ENCODE data around the gene ARFRP1.

DNA sequence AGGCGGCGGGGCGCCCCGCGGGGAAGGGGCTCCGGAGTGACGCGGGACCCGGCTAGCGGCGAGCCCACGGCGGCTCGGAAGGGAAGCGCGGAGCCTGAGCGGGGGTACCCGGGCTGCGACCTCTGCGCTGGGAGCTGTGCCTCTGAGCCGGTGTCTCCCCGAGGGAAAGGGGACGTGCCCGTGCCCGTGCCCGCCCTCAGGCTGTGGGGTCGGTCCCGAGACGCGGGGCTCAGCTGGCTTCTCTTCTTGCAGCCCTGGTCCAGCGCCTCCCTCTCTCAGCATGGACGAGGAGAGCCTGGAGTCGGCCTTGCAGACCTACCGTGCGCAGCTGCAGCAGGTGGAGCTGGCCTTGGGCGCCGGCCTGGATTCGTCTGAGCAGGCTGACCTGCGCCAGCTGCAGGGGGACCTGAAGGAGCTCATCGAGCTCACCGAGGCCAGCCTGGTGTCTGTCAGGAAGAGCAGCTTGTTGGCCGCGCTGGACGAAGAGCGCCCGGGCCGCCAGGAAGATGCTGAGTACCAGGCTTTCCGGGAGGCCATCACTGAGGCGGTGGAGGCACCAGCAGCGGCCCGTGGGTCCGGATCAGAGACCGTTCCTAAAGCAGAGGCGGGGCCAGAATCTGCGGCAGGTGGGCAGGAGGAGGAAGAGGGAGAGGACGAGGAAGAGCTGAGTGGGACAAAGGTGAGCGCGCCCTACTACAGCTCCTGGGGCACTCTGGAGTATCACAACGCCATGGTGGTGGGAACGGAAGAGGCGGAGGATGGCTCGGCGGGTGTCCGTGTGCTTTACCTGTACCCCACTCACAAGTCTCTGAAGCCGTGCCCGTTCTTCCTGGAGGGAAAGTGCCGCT, 749 bp upstream of the ARFRP1 start:
- TF ChIP-seq, protein P1, sequence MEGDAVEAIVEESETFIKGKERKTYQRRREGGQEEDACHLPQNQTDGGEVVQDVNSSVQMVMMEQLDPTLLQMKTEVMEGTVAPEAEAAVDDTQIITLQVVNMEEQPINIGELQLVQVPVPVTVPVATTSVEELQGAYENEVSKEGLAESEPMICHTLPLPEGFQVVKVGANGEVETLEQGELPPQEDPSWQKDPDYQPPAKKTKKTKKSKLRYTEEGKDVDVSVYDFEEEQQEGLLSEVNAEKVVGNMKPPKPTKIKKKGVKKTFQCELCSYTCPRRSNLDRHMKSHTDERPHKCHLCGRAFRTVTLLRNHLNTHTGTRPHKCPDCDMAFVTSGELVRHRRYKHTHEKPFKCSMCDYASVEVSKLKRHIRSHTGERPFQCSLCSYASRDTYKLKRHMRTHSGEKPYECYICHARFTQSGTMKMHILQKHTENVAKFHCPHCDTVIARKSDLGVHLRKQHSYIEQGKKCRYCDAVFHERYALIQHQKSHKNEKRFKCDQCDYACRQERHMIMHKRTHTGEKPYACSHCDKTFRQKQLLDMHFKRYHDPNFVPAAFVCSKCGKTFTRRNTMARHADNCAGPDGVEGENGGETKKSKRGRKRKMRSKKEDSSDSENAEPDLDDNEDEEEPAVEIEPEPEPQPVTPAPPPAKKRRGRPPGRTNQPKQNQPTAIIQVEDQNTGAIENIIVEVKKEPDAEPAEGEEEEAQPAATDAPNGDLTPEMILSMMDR (IDR thresholded peaks at IDR 0.05; ENCODE audit: insufficient read depth, low read length) = no peak
- TF ChIP-seq POLR2AphosphoS5 (IDR thresholded peaks at IDR 0.05; ENCODE audit: low read depth) (no peak), GABPA (IDR thresholded peaks at IDR 0.05; ENCODE audit: low read depth) (no peak), SPI1 (IDR thresholded peaks at IDR 0.05; ENCODE audit: borderline replicate concordance, low read depth) (no peak)
- TF ChIP-seq, protein P2, sequence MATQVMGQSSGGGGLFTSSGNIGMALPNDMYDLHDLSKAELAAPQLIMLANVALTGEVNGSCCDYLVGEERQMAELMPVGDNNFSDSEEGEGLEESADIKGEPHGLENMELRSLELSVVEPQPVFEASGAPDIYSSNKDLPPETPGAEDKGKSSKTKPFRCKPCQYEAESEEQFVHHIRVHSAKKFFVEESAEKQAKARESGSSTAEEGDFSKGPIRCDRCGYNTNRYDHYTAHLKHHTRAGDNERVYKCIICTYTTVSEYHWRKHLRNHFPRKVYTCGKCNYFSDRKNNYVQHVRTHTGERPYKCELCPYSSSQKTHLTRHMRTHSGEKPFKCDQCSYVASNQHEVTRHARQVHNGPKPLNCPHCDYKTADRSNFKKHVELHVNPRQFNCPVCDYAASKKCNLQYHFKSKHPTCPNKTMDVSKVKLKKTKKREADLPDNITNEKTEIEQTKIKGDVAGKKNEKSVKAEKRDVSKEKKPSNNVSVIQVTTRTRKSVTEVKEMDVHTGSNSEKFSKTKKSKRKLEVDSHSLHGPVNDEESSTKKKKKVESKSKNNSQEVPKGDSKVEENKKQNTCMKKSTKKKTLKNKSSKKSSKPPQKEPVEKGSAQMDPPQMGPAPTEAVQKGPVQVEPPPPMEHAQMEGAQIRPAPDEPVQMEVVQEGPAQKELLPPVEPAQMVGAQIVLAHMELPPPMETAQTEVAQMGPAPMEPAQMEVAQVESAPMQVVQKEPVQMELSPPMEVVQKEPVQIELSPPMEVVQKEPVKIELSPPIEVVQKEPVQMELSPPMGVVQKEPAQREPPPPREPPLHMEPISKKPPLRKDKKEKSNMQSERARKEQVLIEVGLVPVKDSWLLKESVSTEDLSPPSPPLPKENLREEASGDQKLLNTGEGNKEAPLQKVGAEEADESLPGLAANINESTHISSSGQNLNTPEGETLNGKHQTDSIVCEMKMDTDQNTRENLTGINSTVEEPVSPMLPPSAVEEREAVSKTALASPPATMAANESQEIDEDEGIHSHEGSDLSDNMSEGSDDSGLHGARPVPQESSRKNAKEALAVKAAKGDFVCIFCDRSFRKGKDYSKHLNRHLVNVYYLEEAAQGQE (IDR thresholded peaks at IDR 0.05; ENCODE audit: insufficient replicate concordance, low read depth) = no peak

Measured in HL-60 (cell line).